SK-N-SH treated with all-trans-retinoic acid at 6 μM for 48 hours (cell line): ENCODE data around the gene OXER1.

Experiments
- GLIS3 ChIP-seq: fragments of 250-450 bp; sonication (Bioruptor Pico); IDR thresholded peaks from 2 replicates; pipeline ENCODE4 v1.5.0; 2020; ENCODE audit warnings: mild to moderate bottlenecking, moderate library complexity
- ISL1 ChIP-seq: fragments of 250-450 bp; sonication (Bioruptor Pico); IDR thresholded peaks from 2 replicates; pipeline ENCODE4 v2.1.2; 2022; ENCODE audit warnings: mild to moderate bottlenecking, moderate library complexity
- OSR1 ChIP-seq: fragments of 250-450 bp; sonication (Bioruptor Pico); IDR thresholded peaks from 2 replicates; pipeline ENCODE4 v1.8.0; 2022; ENCODE audit warnings: moderate library complexity, mild to moderate bottlenecking, inconsistent platforms
- RARB ChIP-seq: fragments of 250-450 bp; sonication (Bioruptor Pico); IDR thresholded peaks from 2 replicates; pipeline ENCODE4 v1.8.0; 2021; ENCODE audit warnings: mild to moderate bottlenecking, moderate library complexity
- TSHZ2 ChIP-seq: fragments of 250-450 bp; sonication (Bioruptor Pico); IDR thresholded peaks from 2 replicates; pipeline ENCODE4 v1.5.0; 2020; ENCODE audit warnings: mild to moderate bottlenecking, moderate library complexity
- ZC3H10 ChIP-seq: fragments of 250-450 bp; sonication (Bioruptor Pico); IDR thresholded peaks from 2 replicates; pipeline ENCODE4 v1.5.1; 2021; ENCODE audit warnings: mild to moderate bottlenecking, moderate library complexity
- ZNF70 ChIP-seq: fragments of 450-650 bp; formaldehyde crosslinking; IDR thresholded peaks from 2 replicates; pipeline ENCODE4 v1.5.0; 2020; ENCODE audit warnings: mild to moderate bottlenecking, moderate library complexity

GRCh38 chr2:42743659-42743990, 20.3 kb downstream of the OXER1 start:
- TF ChIP-seq ZNF70 (CRISPR knock-in tag) (no peak), TSHZ2 (CRISPR knock-in tag) (no peak), GLIS3 (CRISPR knock-in tag) (no peak), ZC3H10 (no peak), OSR1 (CRISPR knock-in tag) (no peak), RARB (CRISPR knock-in tag) (no peak), ISL1 (CRISPR knock-in tag) (no peak)
